Ishikawa (cell line): Measurements from ENCODE around the gene MRS2.

Experiments used
- CEBPB ChIP-seq: IDR thresholded peaks from 2 replicates; pipeline ENCODE4 v1.6.1; 2012
- CREB1 ChIP-seq: IDR thresholded peaks from 2 replicates; pipeline ENCODE4 v1.6.1; 2012; ENCODE audit warnings: low read depth
- EGR1 ChIP-seq: IDR thresholded peaks from 2 replicates; pipeline ENCODE4 v1.6.1; 2012
- EP300 ChIP-seq: IDR thresholded peaks from 2 replicates; pipeline ENCODE4 v1.6.1; 2012; ENCODE audit warnings: borderline replicate concordance
- FOXM1 ChIP-seq: IDR thresholded peaks from 2 replicates; pipeline ENCODE4 v1.6.1; 2012; ENCODE audit warnings: low read depth, borderline replicate concordance
- NFIC ChIP-seq: IDR thresholded peaks from 2 replicates; pipeline ENCODE4 v1.6.1; 2012
- RAD21 ChIP-seq: IDR thresholded peaks from 2 replicates; pipeline ENCODE4 v1.6.1; 2012; ENCODE audit warnings: low read depth
- TAF1 ChIP-seq: IDR thresholded peaks from 2 replicates; pipeline ENCODE4 v1.6.1; 2012; ENCODE audit warnings: low read depth, mild to moderate bottlenecking
- TCF12 ChIP-seq: IDR thresholded peaks from 2 replicates; pipeline ENCODE4 v1.6.1; 2012; ENCODE audit warnings: low read depth
- TEAD4 ChIP-seq: IDR thresholded peaks from 2 replicates; pipeline ENCODE4 v1.6.1; 2012
- USF1 ChIP-seq: IDR thresholded peaks from 2 replicates; pipeline ENCODE4 v1.6.1; 2012
- YY1 ChIP-seq: IDR thresholded peaks from 2 replicates; pipeline ENCODE4 v1.6.1; 2012; ENCODE audit warnings: low read depth
- ZBTB7A ChIP-seq: IDR thresholded peaks from 2 replicates; pipeline ENCODE4 v1.6.1; 2012; ENCODE audit warnings: low read depth
- TF ChIP-seq, protein P1 (sequence below): IDR thresholded peaks from 2 replicates; pipeline ENCODE4 v1.6.1; 2012
- TF ChIP-seq, protein P2 (sequence below): IDR thresholded peaks from 2 replicates; pipeline ENCODE4 v1.6.1; 2012; ENCODE audit warnings: low read depth, mild to moderate bottlenecking

The MRS2 gene

GRCh38 chr6:24397631-24398030 is 5.1 kb upstream of the MRS2 start:
- TF ChIP-seq CEBPB, result no peak
- no peak for TF ChIP-seq CREB1
- TF ChIP-seq, protein P1, sequence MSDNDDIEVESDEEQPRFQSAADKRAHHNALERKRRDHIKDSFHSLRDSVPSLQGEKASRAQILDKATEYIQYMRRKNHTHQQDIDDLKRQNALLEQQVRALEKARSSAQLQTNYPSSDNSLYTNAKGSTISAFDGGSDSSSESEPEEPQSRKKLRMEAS, result no peak
- no peak for TF ChIP-seq ZBTB7A
- no peak for TF ChIP-seq EP300
- no peak for TF ChIP-seq TAF1
- no peak for TF ChIP-seq FOXM1
- no peak for TF ChIP-seq YY1
- TF ChIP-seq RAD21, result no peak
- TF ChIP-seq TEAD4, result no peak
- no peak for TF ChIP-seq EGR1
- TF ChIP-seq NFIC, result no peak
- no peak for TF ChIP-seq TCF12
- TF ChIP-seq, protein P2, sequence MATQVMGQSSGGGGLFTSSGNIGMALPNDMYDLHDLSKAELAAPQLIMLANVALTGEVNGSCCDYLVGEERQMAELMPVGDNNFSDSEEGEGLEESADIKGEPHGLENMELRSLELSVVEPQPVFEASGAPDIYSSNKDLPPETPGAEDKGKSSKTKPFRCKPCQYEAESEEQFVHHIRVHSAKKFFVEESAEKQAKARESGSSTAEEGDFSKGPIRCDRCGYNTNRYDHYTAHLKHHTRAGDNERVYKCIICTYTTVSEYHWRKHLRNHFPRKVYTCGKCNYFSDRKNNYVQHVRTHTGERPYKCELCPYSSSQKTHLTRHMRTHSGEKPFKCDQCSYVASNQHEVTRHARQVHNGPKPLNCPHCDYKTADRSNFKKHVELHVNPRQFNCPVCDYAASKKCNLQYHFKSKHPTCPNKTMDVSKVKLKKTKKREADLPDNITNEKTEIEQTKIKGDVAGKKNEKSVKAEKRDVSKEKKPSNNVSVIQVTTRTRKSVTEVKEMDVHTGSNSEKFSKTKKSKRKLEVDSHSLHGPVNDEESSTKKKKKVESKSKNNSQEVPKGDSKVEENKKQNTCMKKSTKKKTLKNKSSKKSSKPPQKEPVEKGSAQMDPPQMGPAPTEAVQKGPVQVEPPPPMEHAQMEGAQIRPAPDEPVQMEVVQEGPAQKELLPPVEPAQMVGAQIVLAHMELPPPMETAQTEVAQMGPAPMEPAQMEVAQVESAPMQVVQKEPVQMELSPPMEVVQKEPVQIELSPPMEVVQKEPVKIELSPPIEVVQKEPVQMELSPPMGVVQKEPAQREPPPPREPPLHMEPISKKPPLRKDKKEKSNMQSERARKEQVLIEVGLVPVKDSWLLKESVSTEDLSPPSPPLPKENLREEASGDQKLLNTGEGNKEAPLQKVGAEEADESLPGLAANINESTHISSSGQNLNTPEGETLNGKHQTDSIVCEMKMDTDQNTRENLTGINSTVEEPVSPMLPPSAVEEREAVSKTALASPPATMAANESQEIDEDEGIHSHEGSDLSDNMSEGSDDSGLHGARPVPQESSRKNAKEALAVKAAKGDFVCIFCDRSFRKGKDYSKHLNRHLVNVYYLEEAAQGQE, result no peak
- no peak for TF ChIP-seq USF1

GRCh38 chr6:24401458-24401857 is 1.3 kb upstream of the MRS2 start:
- no peak for TF ChIP-seq RAD21
- no peak for TF ChIP-seq EP300
- TF ChIP-seq USF1, result no peak
- TF ChIP-seq, protein P1, result no peak
- no peak for TF ChIP-seq EGR1
- TF ChIP-seq CEBPB, result no peak
- TF ChIP-seq, protein P2, result no peak
- no peak for TF ChIP-seq ZBTB7A

GRCh38 chr6:24403501-24403824 is 727 bp downstream of the MRS2 start:
- TF ChIP-seq NFIC (no peak), YY1 (no peak), TCF12 (no peak), FOXM1 (no peak), ZBTB7A (no peak), EGR1 (no peak), USF1 (no peak), TAF1 (no peak), RAD21 (no peak)
- TF ChIP-seq, protein P2, result no peak

DNA sequence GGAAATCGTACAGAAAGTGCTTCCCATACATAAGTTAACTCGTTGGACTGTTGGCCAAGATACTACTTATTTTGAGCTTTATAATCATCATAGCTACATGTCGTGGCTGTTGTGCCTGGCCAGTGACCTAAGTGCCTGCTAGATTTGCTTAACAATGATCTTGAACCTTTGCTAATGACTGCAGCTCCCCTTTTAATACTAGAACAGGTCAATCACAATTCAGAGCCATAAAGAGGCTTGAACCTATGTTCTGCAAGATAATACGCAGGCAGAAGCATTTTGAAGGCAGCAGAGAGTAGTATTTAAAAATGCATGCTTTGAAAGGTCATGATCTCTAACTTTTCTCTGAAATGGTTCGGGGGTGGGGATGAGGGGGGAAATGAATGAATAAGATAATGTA is 2.5 kb downstream of the MRS2 start:
- TF ChIP-seq, protein P2, result no peak
- no peak for TF ChIP-seq ZBTB7A
- no peak for TF ChIP-seq USF1
- TF ChIP-seq CEBPB, result no peak
- TF ChIP-seq TCF12, result no peak
- TF ChIP-seq CREB1, result no peak
- no peak for TF ChIP-seq TEAD4
- TF ChIP-seq, protein P1, result no peak
- TF ChIP-seq EGR1, result no peak
